GM12864 (cell line): ENCODE measurements around the gene GALNS.

Experiments used
- DNase-seq: peaks from one replicate; pipeline ENCODE4 v3.0.0-alpha.2; 2011; ENCODE audit warnings: low read depth
- H3K4me3 ChIP-seq: 2 replicates; pipeline ENCODE4 v1.5.1; 2011; ENCODE audit warnings: mild to moderate bottlenecking, low read depth, low read length, control low read depth
- CTCF ChIP-seq: IDR thresholded peaks from 2 replicates; pipeline ENCODE4 v1.5.1; 2011; ENCODE audit warnings: low read depth, mild to moderate bottlenecking, moderate library complexity, low read length, control low read depth, inconsistent platforms; ENCODE audit errors: missing control alignments

GALNS gene

GRCh38 chr16:88872650-88873331, 16.0 kb upstream of the GALNS start:
- H3K4me3 ChIP-seq = no peak overlapping the region
- no peak for DNase-seq

GRCh38 chr16:88871730-88872416, 15.1 kb upstream of the GALNS start:
- no peak for TF ChIP-seq CTCF
- H3K4me3 ChIP-seq = no peak overlapping the region
- no peak for DNase-seq

More at GRCh38 chr16:88872650-88873331, 16.0 kb upstream of the GALNS start:
- TF ChIP-seq CTCF = no peak

GRCh38 chr16:88871349-88871702, 14.6 kb upstream of the GALNS start:
- no peak for DNase-seq
- no peak for TF ChIP-seq CTCF
- H3K4me3 ChIP-seq = no peak overlapping the region

GRCh38 chr16:88870608-88871348, 14.0 kb upstream of the GALNS start:
- no peak overlapping the region for H3K4me3 ChIP-seq
- no peak for TF ChIP-seq CTCF
- DNase-seq = no peak

GRCh38 chr16:88869673-88869980, 12.9 kb upstream of the GALNS start:
- TF ChIP-seq CTCF = no peak
- no peak for DNase-seq
- no peak overlapping the region for H3K4me3 ChIP-seq

- H3K4me3 ChIP-seq = no peak overlapping the region
- TF ChIP-seq CTCF = no peak
- no peak for DNase-seq
Measured at GRCh38 chr16:88868974-88869672, 12.4 kb upstream of the GALNS start.
